ENCODE measurements around the gene PRRT1B.

Gene PRRT1B

GRCh38 chr9:131601683-131602181 lies 56.4 kb downstream of the PRRT1B start:
- no peak for DNase-seq

- no peak for DNase-seq
Observed at GRCh38 chr9:131603199-131603598, 57.9 kb downstream of the PRRT1B start.

- no peak for DNase-seq
Observed at GRCh38 chr9:131603711-131604439, 58.6 kb downstream of the PRRT1B start.

- no peak for DNase-seq
Observed at GRCh38 chr9:131605770-131606590, 60.7 kb downstream of the PRRT1B start.

- no peak for DNase-seq
Observed at GRCh38 chr9:131606896-131607567, 61.7 kb downstream of the PRRT1B start.

GRCh38 chr9:131607591-131607990 lies 62.3 kb downstream of the PRRT1B start:
- no peak for DNase-seq

DNA sequence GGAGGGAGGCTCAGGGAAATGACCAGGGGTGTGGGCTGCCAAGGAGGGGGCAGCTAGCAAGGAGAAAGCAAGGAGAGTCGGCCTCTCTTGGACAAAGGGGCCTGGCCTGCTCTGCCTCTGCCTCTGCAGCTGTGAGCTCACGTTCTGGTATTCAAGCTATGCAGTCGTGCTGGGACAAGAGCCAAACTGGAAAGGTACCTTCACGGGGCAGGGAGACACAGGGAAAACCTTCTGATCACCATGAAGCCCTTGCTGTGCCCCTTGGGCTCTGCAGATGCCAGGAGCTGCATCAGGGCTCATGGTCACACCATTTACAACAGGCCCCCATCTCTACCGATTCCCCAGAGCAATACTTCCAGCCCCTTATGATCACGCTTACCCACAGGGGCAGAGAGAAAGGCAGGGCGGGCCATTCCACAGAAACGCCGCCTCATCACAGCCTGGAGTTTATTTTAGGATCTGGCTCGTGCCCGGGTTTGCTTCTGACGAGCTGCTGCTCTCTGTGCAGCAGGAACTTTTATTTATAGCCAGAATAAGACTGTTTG lies 63.2 kb downstream of the PRRT1B start:
- DNase-seq, result no peak
